GM18502 (cell line): ENCODE data around the gene DFFB.
A peak's percentile ranks its signal among the peaks of the same experiment; 100 is the strongest.

Source experiments
- ATAC-seq: cut with Tn5 transposase; IDR thresholded peaks from one replicate; pipeline ENCODE4 v1.9.1; 2021; ENCODE audit warnings: mild to moderate bottlenecking; ENCODE audit not compliant: unreplicated experiment, poor library complexity

DFFB gene

GRCh38 chr1:3894626-3895278 is 37.5 kb downstream of the DFFB start:
- no peak for ATAC-seq

GRCh38 chr1:3895279-3895950 is 38.1 kb downstream of the DFFB start:
- ATAC-seq = no peak

GRCh38 chr1:3895951-3896325 is 38.7 kb downstream of the DFFB start:
- ATAC-seq = no peak

- ATAC-seq = no peak
These were observed 39.2 kb downstream of the DFFB start for GRCh38 chr1:3896396-3897000.

GRCh38 chr1:3898475-3898735 is 41.1 kb downstream of the DFFB start:
- ATAC-seq = no peak

- no peak for ATAC-seq
These were observed 41.9 kb downstream of the DFFB start for GRCh38 chr1:3898994-3899753.

- ATAC-seq = peak; percentile 2
These were observed 42.5 kb downstream of the DFFB start for GRCh38 chr1:3899754-3900149.

GRCh38 chr1:3900150-3900968 is 43.1 kb downstream of the DFFB start, which contains the start of gene C1orf174:
TSS of gene C1orf174 (minus strand) at chr1:3900272. CDS start at chr1:3900186, 86 bp downstream.
- peak; percentile 75 for ATAC-seq

GRCh38 chr1:3900969-3901529 is 43.8 kb downstream of the DFFB start:
- ATAC-seq = peak; percentile 62

- no peak for ATAC-seq
These were observed 44.8 kb downstream of the DFFB start for GRCh38 chr1:3902111-3902511.

- no peak for ATAC-seq
These were observed 45.4 kb downstream of the DFFB start for GRCh38 chr1:3902571-3903091.

- no peak for ATAC-seq
These were observed 46.1 kb downstream of the DFFB start for GRCh38 chr1:3903141-3904005.

GRCh38 chr1:3904006-3904842 is 46.9 kb downstream of the DFFB start:
- no peak for ATAC-seq

- no peak for ATAC-seq
These were observed 47.5 kb downstream of the DFFB start for GRCh38 chr1:3904843-3905185.

- no peak for ATAC-seq
These were observed 48.1 kb downstream of the DFFB start for GRCh38 chr1:3905266-3905952.

- ATAC-seq = no peak
These were observed 48.8 kb downstream of the DFFB start for GRCh38 chr1:3905953-3906671.

GRCh38 chr1:3906672-3907020 is 49.4 kb downstream of the DFFB start:
- ATAC-seq = no peak
